NK-92 (cell line): ENCODE measurements around the gene TSPYL6.
"Not testable (repeated sequence)": the region's sequence is repeated elsewhere in the genome, so short reads cannot be mapped to it uniquely, and the experiment has no call there.

ENCODE experiments used
- DNase-seq: peaks from one replicate; lab custom pipeline; 2025; ENCODE audit not compliant: unreplicated experiment; lab: John Stamatoyannopoulos, UW

TSPYL6 gene

DNA sequence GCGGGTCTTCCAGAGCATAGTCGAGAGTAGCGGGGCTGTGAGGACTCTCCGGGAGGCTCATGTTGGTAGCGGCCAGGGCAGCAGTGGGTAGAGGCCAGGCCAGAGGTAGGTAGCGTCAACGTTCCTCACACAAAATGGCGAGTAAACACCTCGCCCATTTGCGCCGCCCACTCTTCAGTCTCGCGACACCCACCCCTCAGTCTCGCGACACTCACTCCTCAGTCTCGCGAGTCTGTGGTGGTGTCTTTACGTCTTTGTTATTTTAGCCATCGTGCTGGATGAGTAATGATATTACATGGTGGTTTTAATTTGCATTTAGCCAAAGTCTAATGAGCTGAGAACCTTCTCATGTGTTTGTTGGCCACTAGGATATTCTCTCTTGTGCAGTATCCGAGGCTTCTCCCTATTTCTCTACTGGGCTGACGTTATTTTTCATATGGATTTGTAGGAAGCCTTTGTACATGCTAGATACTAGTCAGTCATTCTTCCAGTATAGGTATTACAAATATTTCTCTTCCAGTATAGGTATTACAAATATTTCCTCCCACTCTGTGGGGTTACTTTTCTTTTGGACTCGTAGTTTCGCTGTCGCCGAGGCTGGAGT lies at the start of gene TSPYL6:
Gene TSPYL6, minus strand, starts transcription at position 139 of the 604 bp plus-strand sequence. Its CDS starts 78 bp downstream, at position 61.
- DNase-seq: no peak

DNA sequence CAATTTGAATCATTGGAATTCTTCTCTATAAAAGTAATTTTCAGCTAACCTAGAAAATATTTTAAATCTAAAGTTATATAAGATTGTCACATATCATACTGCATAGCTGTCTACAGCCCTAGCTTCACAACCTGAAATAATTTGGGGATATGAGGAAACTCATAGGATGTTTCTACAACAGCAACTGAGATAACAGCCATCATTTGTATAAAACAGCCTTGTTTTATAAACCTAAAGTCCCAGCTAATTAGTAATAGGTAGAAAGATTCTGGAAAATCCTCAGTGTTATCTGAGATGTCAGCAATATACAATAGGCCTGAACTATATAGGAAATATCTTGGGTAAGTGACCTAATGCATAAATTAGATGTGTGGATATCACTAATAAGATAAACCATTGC lies 47.6 kb upstream of the TSPYL6 start:
- DNase-seq: no peak

GRCh38 chr2:54298514-54298913 lies 42.5 kb upstream of the TSPYL6 start:
- DNase-seq: no peak

DNA sequence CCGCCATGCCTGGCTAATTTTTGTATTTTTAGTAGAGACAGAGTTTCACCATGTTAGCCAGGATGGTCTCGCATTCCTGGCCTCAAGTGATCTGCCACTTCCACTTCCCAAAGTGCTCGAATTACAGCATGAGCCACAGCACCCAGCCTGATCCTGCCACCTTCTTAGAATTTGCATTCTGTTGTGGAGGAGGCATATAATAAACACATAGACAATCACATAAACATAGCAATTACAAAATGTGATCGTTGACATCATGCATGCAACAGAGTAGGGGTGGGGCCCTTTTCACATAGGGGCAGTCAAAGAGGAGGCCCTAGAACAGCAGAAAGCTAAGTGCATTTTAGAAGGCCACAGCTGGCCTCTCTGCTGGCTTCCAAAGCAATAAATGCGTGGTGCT lies 39.9 kb upstream of the TSPYL6 start:
- DNase-seq: no peak

- DNase-seq: not testable (repeated sequence)
These were observed 38.6 kb upstream of the TSPYL6 start for GRCh38 chr2:54294665-54295064.

DNA sequence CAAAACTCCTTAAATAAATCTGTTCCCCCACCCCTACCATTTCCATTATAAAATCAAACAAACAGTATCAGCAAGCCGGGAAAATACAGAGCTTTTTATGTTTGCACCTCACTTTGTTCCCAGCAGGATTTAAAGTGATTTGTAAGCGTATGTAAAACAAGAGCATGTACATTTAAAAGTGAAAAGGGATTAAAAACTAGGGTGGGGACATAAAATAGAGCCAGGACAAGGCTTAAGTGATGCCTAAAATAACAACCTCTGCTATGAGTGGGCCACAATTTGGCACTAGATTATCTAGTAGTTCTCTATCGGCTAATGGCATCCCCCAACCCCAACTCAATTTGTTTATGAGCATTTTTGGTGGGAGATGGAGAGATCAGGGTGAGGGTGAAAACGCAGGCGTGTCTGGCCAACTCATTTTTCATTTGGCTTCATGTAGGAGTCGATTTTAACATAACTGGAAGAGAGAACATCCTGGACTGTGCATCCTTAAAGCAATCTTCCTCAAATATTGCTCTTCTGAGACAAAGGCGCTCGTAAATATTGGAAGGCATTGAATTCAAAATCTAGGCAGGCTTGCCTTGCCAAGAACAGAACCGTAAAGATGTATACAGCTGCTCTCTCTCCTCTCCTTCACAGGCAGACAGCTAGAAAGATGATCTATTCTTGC lies 34.5 kb upstream of the TSPYL6 start:
- DNase-seq: no peak

DNA sequence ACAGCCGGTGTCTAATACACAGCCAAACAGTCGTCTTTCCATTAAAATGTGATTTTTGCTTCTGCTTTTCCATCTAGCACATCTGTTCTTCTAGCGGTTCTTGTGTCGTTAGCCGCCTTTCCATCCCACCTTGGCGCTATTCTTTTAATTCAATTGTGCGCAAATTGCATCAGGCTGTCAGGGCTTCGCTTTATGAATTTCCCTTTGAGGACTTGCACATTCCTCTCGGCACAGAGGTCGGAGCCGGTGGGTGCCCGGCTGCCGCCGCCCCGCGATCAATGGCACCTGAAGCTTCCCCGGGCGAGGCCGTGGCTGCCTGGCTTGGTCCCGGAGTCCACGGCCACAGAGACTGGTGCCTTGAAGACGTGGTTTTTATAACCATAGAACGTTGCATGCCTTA lies 33.9 kb upstream of the TSPYL6 start:
- DNase-seq: no peak

- DNase-seq: no peak
These were observed 31.5 kb upstream of the TSPYL6 start for GRCh38 chr2:54287532-54287931.

DNA sequence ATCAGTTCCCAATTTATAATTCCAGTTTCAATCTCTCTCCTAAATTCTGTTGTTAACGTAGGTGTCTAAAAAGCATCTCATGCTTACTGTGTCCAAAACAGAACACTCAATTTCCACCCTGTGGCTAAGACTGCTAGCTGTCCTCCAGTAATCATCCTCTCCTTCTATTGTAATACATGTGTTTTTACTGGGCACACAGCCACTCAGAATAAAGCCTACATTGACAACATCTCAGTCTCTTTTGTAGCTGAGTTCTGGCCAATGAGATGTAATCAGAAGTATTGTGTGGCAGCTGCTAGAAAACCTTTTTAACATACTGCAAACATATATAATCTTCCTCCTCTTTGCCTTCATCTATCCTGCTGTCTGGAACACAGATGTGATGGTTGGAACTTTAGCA lies 29.4 kb upstream of the TSPYL6 start:
- no peak for DNase-seq

DNA sequence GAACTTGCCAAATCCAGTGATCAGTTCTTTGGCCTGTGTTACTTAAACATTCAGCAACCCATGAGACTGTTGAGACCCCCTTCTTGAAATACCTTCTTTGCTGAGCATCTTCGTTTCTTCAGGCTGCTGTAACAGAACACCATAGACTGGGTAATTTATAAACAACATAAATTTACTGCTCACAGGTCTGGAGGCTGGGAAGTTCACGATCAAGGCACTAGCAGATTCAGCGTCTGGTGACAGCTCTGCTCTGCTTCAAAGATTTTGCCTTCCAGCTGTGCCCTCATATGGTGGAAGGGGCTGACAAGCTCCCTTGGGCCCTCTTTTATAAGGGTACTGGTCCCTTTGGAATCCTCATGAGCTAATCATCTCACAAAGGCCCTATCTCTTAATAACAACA lies 28.8 kb upstream of the TSPYL6 start:
- DNase-seq: no peak

DNA sequence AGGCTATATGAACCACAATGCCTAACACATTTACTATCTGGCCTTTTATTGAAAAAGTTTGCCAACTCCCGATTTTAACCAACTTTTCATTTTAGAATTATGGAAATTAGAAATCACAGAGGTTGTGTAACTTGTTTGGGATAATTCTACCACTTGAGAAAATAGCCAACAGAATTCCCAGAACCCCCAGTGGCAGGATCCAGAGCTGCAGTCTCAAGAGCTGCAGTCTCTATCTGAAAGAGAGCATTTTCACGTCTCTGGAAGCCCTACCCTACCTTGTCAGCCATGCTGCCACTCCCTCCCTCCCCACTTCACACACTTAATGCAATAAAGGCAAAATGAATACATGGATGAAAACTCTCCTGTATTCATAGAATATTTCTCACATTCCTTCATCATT lies 23.4 kb upstream of the TSPYL6 start:
- DNase-seq: no peak

GRCh38 chr2:54275541-54275940 lies 19.5 kb upstream of the TSPYL6 start:
- DNase-seq: no peak

DNA sequence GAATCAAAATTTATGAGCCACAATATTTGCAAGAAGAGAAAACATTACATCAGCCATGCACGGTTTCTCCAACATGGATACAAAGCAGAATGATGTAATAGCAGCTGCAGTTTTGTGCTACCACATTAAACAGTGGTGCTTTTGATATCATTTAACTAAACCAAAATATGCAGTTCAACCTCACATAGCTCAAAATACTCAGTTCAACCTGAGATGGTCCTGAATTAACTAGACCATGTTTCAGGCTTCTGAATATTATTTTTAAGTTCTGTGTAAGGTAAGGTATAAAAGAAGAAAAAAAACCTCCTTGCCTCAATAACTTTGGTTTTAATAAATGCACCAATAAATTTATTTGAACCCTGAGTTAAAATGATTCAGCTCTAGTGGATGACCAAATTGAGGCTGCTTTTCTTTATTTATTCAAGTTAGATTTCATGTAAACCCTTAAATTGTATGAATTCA lies 18.8 kb upstream of the TSPYL6 start:
- DNase-seq: no peak

DNA sequence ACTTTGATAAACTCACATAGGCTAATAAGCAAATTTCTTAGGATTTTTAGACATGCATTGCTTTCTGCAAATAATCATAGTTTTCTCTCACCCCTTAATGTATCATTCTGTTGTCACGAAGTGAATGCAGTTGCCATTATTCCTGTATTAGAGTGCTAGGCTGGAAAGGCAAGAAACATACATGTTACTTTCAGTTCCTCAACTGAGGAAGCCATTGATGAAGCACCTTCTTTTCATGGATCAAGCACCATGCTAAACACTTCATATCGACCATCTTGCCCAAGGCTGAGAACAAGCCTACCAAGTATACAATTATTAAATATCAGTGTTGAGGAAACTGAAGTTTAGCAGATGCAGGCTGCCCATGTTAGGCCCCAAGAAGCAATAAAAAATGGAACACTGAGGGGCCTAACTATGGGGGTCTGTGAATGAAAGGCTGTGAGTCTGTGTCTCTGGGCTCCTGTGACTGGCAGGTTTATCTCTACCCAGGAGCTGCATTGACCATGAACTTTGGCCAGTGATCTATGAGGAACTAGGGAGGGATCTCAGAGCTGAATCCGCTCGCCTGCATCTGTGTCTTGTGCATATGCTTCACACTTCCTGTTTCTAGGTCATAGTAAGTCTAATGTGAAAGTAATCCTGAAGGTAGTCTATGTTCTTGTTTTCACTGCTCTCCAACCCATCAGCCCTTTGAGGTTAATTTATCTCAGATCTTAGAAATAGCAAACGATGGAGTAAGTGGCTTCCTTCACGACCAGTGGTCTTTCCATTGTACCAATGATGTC lies 16.0 kb upstream of the TSPYL6 start:
- DNase-seq: no peak

- no peak for DNase-seq
These were observed 15.2 kb upstream of the TSPYL6 start for GRCh38 chr2:54271189-54271588.

GRCh38 chr2:54267577-54267976 lies 11.5 kb upstream of the TSPYL6 start:
- DNase-seq: no peak

DNA sequence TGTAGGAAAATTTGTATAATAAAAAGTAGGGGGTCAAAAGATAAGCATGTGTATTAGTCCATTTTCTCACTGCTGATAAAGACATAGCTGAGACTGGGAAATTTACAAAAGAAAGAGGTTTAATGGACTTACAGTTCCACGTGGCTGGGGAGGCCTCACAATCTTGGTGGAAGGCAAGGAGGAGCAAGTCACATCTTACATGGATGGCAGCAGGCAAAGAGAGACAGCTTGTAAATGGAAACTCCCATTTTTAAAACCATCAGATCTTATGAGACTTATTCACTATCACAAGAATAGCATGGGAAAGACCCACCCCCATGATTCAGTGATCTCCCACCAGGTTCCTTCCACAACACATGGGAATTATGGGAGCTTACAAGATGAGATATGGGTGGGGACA lies 9.1 kb upstream of the TSPYL6 start:
- not testable (repeated sequence) for DNase-seq

DNA sequence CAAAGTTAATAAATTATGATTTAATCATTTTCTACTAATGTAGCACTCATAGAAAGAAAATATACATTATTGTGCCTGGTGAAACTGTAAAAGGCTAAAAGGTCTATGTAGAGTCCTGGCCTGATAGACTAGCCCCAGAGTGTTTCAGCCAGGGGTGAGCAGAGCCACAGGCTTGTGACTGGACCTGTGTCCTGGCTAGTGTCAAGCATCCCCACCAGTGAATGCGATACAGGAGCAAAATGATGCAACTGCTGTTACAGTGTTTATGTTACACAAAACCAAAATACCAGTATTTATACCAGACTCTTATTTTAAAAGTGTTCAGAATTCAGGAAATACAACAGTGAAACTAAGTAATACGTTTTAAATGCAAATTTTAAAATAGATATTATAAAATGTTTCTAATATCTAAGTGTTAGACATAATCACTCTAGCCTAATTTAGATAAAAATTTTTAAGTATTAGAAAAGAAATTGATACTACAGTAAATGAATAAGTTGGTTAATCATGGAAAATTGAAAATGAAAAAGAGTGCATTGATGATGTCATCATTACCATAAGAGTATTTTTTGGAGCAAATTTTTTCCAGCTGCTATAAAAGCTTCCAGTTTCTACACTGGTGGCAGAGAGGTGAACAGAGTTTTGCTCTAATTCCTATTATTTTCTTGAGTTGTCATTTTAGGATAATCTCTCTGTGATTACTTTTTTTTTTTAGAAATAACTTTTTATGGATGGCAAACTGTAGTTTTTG lies 6.2 kb upstream of the TSPYL6 start:
- DNase-seq: no peak

GRCh38 chr2:54261537-54261936 lies 5.5 kb upstream of the TSPYL6 start:
- no peak for DNase-seq

DNA sequence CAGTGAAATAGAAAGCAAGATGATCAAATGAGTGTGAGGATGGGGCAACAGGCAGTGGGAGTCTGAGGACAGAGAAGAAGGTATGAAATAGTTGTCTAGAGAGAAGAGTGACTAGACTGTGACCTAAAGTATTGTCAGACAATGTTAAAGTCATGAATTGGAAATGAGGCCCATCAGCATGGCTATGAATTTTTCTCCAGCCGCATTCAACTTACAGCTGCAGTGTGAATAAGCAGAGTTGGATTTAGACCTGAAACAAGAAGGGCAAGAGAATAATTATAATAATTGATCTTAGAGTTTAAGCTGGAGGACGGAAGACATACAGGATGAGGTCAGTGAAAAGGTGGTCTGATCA lies 4.2 kb upstream of the TSPYL6 start:
- no peak for DNase-seq

DNA sequence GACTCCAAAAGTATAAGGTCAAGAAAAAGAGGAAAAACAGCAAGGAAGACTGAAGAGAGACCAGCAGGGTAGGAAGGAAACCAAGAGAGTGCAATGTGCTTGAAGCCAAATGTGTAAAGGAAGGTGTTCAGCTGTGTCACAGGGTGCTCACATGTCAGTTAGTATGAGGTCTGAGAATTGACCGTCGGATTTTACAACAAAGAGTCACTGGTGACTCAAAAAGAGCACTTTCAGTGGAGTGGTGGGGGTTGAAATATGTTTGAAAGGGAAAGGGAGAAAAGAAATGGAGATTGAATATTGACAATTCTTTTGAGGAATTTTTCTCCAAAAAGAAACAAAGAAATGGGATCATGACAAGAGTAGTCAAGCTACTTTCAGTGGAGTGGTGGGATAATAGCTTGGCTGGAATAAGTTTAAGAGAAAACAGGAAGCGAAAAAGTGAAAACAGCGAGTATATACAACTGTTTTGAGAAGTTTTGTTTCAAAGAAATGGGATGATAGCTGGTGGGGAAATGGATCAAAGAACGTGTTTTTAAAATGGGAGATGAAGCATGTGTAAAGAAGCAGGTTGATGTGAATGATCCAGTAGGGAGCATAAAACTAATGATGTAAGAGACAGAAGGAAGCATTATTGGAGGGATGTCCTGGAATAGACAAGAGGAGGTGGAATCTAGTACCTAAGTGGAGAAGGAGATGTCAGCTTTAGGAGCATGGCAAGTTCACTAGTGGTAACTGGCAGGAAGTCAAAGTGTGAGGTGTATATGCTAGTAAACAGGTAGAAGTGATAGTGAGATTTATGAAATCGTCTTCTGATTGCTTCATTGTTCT lies 3.6 kb upstream of the TSPYL6 start:
- DNase-seq: no peak
